Left colon (tissue), 2 donors: ENCODE results near the gene TNRC6C. TPM values are rescaled to one million over a fixed set of nuclear protein-coding genes. Genes with fewer than 3 reads are reported as not detected.

ENCODE experiments used
- ATAC-seq: fragments of 200-7000 bp; cut with Tn5 transposase; one replicate; pipeline ENCODE4 v1.9.1; 2020; ENCODE audit warnings: mild to moderate bottlenecking, moderate library complexity
- DNase-seq, 2 donors: peaks; one replicate each; pipeline ENCODE4 v3.0.0-alpha.2; 2020
- intact Hi-C, 2 donors: fragments of 100-400 bp; cut with DNase I in 1 of 2; cut with micrococcal nuclease in 1 of 2; formaldehyde crosslinking; loops; one replicate each; pipeline versions ENCODE4 v1.11.2 to v1.14.0; 2022; cut with DNase I, micrococcal nuclease
- total RNA-seq, 2 donors: library from RNA; stranded (reverse); fragmentation: NEBNext Ultra II Directional; extraction: Animal tissue kit (Norgen Biotek cat#: 25700); gene quantifications; one replicate each; pipeline ENCODE4 v1.2.1, GENCODE V29; 2021
- donor health status: DM: no; HTN: no; CAD: no.
- donor health status: DM: yes; HTN: yes; CAD: no.

TNRC6C gene
- total RNA-seq, 2 donors from 2014 or later: 13.2 to 18.2 TPM

DNA sequence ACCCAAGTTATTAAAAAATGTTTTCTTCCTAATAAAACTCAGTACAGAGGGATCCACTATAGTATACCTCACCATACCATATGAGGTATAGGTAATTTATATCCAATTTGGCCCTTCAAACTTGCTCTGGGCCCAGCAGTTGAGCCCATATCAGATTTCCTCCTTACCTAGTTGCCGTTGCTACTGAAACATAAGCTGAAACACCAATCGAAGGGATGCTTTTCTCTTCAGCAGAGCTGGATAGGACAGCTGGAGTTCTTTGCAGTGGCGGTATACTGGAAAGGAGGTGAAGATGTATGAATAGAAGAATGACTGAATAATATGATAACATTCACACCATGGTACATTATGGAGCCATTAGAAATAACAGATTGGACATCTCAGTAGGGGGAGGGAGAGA, 42.7 kb downstream of the TNRC6C start:
- ATAC-seq (no peak), DNase-seq (no peak)
- intact Hi-C loops: no loop called here

- DNase-seq (no peak), ATAC-seq (no peak)
- intact Hi-C loops: no loop called here
These were observed 43.1 kb downstream of the TNRC6C start for GRCh38 chr17:78001612-78002011.

- ATAC-seq (no peak), DNase-seq (no peak)
- intact Hi-C loops: no loop called here
These were observed 43.7 kb downstream of the TNRC6C start for GRCh38 chr17:78002166-78002565.

GRCh38 chr17:78005452-78006171, 47.1 kb downstream of the TNRC6C start:
- DNase-seq (no peak), ATAC-seq (no peak)
- intact Hi-C loops: no loop called here

GRCh38 chr17:78006338-78006737, 47.8 kb downstream of the TNRC6C start:
- DNase-seq (no peak), ATAC-seq (no peak)
- intact Hi-C loops: no loop called here

- intact Hi-C loops: no loop called here
- no peak for ATAC-seq
- no peak for DNase-seq
These were observed 49.1 kb downstream of the TNRC6C start for GRCh38 chr17:78007647-78008046.

DNA sequence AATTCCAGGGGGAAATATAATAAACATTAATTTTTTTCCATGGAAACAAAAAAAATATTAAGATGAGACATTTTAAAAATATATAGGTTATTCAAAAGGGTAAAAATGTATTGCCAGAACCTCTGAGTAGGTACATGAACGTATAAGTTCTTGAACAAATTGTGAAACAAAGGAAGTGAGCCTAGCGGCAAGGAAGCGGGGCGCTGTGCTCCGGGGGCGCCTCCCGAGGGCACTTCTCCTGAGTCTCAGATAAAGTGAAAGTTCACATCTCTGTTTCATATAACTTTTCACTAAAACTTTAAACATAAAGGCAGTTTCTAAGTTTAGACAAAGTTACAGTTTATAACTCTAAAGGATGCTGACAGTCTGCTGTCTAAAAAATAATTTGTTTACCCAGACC, 52.3 kb downstream of the TNRC6C start:
- DNase-seq (no peak), ATAC-seq (no peak)
- intact Hi-C loops: loop anchor here in 1 of 2 donors (10.0 kb wide), 1 partner anchor 236 kb away; no protein-coding TSS in a partner anchor

DNA sequence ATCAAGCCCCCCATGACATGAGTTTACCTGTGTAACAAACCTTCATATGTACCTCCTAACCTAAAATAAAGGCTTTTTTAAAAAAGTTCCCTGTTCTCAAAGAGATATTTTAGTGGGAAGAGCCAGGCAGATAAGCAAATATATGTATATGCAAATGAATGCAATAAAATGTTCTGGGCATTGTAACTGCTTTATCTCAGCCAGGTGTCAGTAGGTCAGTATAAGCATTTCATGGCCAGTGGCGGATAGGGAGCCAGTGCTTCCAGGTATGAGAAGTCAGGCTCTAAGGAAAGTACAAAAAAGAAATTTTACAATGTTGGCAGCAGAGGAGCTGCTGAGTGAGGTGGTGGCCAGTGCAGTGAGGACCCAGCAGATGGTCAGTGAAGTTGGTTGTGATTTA, 53.9 kb downstream of the TNRC6C start:
- ATAC-seq: peak; percentile 92
- intact Hi-C loops: loop anchor here in 1 of 2 donors (10.0 kb wide), 1 partner anchor 238 kb away; no protein-coding TSS in a partner anchor
- no peak for DNase-seq

DNA sequence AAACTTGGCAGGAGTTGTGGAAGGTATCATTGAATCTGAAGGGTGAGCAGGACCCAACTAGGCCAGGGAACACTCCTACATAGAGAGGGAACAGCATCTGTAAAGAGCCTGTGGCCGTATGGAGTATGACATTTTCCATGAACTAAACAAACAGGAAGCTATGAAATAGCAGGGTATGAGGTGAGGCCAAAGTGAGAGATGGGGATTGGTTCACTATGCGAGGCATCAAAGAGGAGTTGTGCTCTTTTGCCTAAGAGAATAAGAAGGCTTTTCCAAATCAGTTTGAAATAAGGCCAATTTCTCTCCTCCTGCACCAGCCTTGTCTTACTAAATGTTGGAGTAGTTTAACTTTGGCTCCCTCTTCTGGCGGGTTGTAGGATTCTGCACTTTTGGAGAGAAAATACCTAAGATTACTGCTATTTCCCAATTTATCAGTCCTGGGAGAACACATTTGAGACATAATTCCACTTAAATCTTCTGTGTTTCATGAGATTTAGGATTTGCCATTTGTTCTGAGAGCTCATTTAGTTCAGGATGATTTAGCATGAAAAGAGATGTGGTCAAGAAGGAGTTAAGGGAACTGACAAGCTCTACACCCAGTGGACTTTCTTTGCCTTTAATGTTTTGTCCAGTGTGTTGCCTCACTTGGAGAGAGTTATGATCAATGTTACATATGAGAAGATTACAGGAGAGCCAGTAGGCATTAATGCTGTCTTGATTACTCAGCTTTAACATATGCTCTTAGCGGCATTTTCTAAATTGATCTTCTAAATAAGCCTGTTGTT, 55.4 kb downstream of the TNRC6C start:
- intact Hi-C loops: loop anchor here in 1 of 2 donors (2.0 to 10.0 kb wide), 2 partner anchors 239 to 471 kb away; no protein-coding TSS in a partner anchor
- peak; percentile 44 for ATAC-seq
- DNase-seq: no peak

DNA sequence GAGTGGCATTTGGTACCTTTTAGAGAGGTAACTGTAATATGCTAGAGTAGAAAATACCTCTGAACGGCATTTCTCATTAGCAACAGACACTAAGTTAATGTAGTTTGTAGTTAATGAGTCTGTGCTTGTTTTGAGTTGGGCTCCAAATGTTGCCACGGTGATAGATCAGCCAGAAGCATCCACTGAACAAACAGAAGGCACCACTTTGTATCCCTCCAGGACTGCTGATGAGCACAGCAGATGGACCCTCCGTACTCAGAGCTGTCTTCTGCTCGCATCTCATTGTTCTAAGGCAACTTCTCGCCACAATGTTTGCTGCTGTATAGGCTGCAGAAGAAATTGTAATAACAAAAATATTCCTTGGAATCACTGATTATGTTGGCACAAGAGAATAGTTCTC, 56.1 kb downstream of the TNRC6C start:
- ATAC-seq (no peak), DNase-seq (no peak)
- intact Hi-C loops: loop anchor here in 1 of 2 donors (2.0 to 10.0 kb wide), 2 partner anchors 240 to 472 kb away; no protein-coding TSS in a partner anchor

GRCh38 chr17:78016852-78017251, 58.3 kb downstream of the TNRC6C start:
- intact Hi-C loops: loop anchor here in 1 of 2 donors (10.0 kb wide), 1 partner anchor 242 kb away; no protein-coding TSS in a partner anchor
- DNase-seq: no peak
- ATAC-seq: no peak

GRCh38 chr17:78019367-78019975, 61.0 kb downstream of the TNRC6C start:
- DNase-seq: no peak
- ATAC-seq: no peak
- intact Hi-C loops: loop anchor here in 1 of 2 donors (10.0 kb wide), 1 partner anchor 245 kb away; no protein-coding TSS in a partner anchor

GRCh38 chr17:78019976-78020716, 61.6 kb downstream of the TNRC6C start:
- DNase-seq (no peak), ATAC-seq (no peak)
- intact Hi-C loops: loop anchor here in 1 of 2 donors (10.0 kb wide), 1 partner anchor 245 kb away; no protein-coding TSS in a partner anchor

DNA sequence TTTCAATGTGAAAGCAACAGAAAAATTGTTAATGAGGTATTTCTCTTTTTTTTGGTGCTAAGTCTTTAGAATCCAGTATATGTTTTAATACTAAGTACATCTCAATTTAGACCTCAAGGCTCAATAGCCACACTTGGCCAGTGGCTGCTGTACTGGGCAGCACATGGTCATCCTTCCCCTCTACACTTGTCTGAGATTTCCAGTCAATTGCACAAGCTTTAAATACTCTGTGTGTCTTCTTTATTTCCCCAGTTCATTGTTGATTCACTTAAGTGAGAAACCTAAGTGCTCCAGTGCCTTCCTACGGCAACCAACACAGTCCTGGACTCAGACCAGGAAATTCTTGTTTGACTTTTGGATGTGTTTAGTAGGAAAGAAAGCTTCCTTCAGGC, 62.2 kb downstream of the TNRC6C start:
- intact Hi-C loops: no loop called here
- no peak for ATAC-seq
- no peak for DNase-seq

DNA sequence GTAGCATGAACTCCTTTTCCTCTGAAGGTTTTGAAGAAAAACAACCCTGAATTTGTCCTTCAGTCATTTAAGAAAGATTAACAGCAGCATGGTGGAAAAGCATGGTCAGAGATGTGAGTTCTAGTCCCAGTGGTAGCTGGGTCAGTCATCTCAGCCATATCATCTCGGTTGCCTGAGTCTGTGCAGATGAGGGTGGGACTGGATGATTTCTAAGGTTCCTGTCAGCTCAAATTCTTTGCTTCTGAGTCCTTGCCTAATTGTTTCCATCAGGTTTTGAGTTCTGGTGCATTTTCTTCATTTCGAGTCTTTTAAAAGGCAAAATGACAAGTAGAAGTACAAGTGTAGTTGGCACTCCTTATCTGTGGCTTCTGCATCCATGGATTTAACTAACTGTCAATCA, 63.9 kb downstream of the TNRC6C start:
- intact Hi-C loops: no loop called here
- DNase-seq: no peak
- no peak for ATAC-seq

DNA sequence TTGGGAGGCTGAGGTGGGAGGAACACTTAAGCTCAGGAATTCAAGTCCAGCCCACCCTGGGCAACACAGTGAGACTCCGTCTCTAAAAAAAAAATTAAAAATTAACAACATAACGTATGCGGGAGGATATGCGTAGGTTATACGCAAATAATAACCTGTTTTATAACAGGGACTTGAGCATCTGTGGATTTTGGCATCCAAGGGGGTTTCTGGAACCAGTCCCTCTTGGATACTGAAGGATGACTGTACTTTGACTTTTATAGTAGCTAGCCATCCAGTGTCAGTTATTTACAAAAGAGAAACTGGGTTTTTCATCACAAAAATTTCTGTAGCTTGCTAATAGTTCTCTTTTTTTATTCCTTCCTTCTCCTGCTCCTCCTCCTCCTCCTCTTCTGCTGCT, 64.5 kb downstream of the TNRC6C start:
- intact Hi-C loops: no loop called here
- ATAC-seq (no peak), DNase-seq (no peak)

DNA sequence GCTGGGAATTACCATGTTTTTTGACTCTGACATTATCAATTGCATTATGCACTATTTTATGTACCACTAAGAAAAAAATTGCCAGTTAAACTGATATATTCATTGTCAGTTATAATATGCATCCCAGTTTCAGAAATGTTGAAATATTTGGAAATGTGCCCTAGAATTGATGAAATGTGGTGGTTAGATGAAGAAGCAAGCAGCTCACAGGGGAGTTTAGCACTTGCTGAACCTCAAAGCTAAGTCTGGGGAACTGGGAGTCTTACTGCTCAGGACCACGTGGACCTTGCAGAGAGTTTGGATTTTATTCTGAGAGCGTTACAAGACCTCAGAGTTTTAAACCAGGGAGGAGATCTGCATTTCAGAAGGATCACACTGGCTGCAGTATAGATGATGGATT, 67.9 kb downstream of the TNRC6C start:
- DNase-seq (no peak), ATAC-seq (no peak)
- intact Hi-C loops: no loop called here

DNA sequence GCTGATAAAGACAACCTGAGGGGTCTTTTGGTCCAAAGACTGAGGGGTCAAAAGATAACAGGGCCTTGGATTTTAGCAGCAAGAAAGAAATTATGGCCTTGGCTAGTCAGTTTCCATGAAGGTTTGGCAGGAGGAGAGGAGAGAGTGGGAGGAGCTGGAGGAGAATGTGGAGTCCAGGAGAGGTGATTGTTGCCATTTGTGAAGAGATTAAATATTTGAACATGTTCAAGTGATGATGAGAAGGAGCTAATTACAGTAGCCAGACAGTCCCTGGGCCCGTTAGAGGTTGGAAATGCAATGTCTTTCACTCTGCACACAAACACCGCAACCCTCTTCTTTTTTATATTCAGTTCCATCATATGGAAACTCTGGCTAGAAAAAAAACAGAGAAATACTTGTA, 68.6 kb downstream of the TNRC6C start:
- no peak for ATAC-seq
- intact Hi-C loops: no loop called here
- DNase-seq: no peak

- no peak for DNase-seq
- no peak for ATAC-seq
- intact Hi-C loops: no loop called here
These were observed 71.2 kb downstream of the TNRC6C start for GRCh38 chr17:78029697-78030096.
